HL-60 (cell line): ENCODE results near the gene SPAM1.

Experiments used
- GABPA ChIP-seq: IDR thresholded peaks from 2 replicates; pipeline ENCODE4 v1.6.1; 2012; ENCODE audit warnings: low read depth
- REST ChIP-seq: IDR thresholded peaks from 2 replicates; pipeline ENCODE4 v1.6.1; 2012; ENCODE audit warnings: low read depth; ENCODE audit not compliant: insufficient replicate concordance
- TF ChIP-seq, protein P1 (sequence below): IDR thresholded peaks from one replicate; pipeline ENCODE4 v1.5.1; 2011; ENCODE audit warnings: low read length, control low read depth, inconsistent platforms; ENCODE audit not compliant: insufficient read depth

GRCh38 chr7:123876557-123877256 is 48.3 kb upstream of the SPAM1 start:
- TF ChIP-seq, protein P1, sequence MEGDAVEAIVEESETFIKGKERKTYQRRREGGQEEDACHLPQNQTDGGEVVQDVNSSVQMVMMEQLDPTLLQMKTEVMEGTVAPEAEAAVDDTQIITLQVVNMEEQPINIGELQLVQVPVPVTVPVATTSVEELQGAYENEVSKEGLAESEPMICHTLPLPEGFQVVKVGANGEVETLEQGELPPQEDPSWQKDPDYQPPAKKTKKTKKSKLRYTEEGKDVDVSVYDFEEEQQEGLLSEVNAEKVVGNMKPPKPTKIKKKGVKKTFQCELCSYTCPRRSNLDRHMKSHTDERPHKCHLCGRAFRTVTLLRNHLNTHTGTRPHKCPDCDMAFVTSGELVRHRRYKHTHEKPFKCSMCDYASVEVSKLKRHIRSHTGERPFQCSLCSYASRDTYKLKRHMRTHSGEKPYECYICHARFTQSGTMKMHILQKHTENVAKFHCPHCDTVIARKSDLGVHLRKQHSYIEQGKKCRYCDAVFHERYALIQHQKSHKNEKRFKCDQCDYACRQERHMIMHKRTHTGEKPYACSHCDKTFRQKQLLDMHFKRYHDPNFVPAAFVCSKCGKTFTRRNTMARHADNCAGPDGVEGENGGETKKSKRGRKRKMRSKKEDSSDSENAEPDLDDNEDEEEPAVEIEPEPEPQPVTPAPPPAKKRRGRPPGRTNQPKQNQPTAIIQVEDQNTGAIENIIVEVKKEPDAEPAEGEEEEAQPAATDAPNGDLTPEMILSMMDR, result no peak
- TF ChIP-seq REST, result no peak
- no peak for TF ChIP-seq GABPA
